GM21390 (cell line): ENCODE measurements around the gene KIAA1586.

ENCODE experiments used
- ATAC-seq: cut with Tn5 transposase; IDR thresholded peaks from one replicate; pipeline ENCODE4 v1.9.1; 2021; ENCODE audit not compliant: unreplicated experiment

KIAA1586 gene

GRCh38 chr6:57102976-57103375 is 56.5 kb downstream of the KIAA1586 start:
- ATAC-seq, result no peak

GRCh38 chr6:57104336-57104735 is 57.8 kb downstream of the KIAA1586 start:
- no peak for ATAC-seq
